ACC112 (cell line): ENCODE data around the gene TET3.

Source experiments
- H2AFZ ChIP-seq: fragments of 200-600 bp; sonication (generic); one replicate; pipeline ENCODE4 v1.6.0; 2017; ENCODE audit warnings: antibody characterized with exemption, low read length; ENCODE audit not compliant: unreplicated experiment
- H3K27ac ChIP-seq: fragments of 200-600 bp; sonication (generic); 2 replicates; pipeline ENCODE4 v1.5.1; 2014; ENCODE audit warnings: low read depth, mild to moderate bottlenecking, antibody characterized with exemption, low read length, moderate library complexity
- H3K27me3 ChIP-seq: fragments of 200-600 bp; sonication (generic); 2 replicates; pipeline ENCODE4 v1.6.1; 2014; ENCODE audit warnings: mild to moderate bottlenecking, antibody characterized with exemption, low read length, moderate library complexity, mixed read lengths; ENCODE audit not compliant: insufficient read depth
- H3K36me3 ChIP-seq: fragments of 200-600 bp; sonication (generic); 2 replicates; pipeline ENCODE4 v1.6.1; 2016; ENCODE audit warnings: mild to moderate bottlenecking, antibody characterized with exemption, low read length, moderate library complexity, mixed read lengths; ENCODE audit not compliant: insufficient read depth
- H3K4me1 ChIP-seq: fragments of 200-600 bp; sonication (generic); one replicate; pipeline ENCODE4 v1.6.1; 2016; ENCODE audit warnings: low read length, mixed read lengths; ENCODE audit not compliant: insufficient read depth, unreplicated experiment, control insufficient read depth
- H3K4me3 ChIP-seq: fragments of 200-600 bp; sonication (generic); 2 replicates; pipeline ENCODE4 v1.5.1; 2014; ENCODE audit warnings: mild to moderate bottlenecking, low read depth, low read length
- H3K79me2 ChIP-seq: fragments of 200-600 bp; sonication (generic); one replicate; pipeline ENCODE4 v1.6.0; 2016; ENCODE audit warnings: low read length; ENCODE audit not compliant: control insufficient read depth, unreplicated experiment, insufficient read depth

Gene TET3

GRCh38 chr2:73998451-73998850 lies 13.7 kb downstream of the TET3 start:
- Histone ChIP-seq H3K27me3 (no peaks in the 10 kb centered on the region), H3K79me2 (peaks cover 42% of the 10 kb centered on the region), H3K4me3 (no peak overlapping the region), H3K27ac (no peak overlapping the region), H2AFZ (no peak overlapping the region), H3K4me1 (peaks cover 35% of the 10 kb centered on the region), H3K36me3 (no peaks in the 10 kb centered on the region)

GRCh38 chr2:73998933-73999332 lies 14.2 kb downstream of the TET3 start:
- peaks cover 44% of the 10 kb centered on the region for H3K79me2 ChIP-seq
- no peak overlapping the region for H3K4me3 ChIP-seq
- no peaks in the 10 kb centered on the region for H3K27me3 ChIP-seq
- H3K36me3 ChIP-seq, result no peaks in the 10 kb centered on the region
- no peak overlapping the region for H2AFZ ChIP-seq
- H3K4me1 ChIP-seq, result peaks cover 34% of the 10 kb centered on the region
- H3K27ac ChIP-seq, result no peak overlapping the region

- no peaks in the 10 kb centered on the region for H3K27me3 ChIP-seq
- peaks cover 41% of the 10 kb centered on the region for H3K4me1 ChIP-seq
- H3K27ac ChIP-seq, result no peak overlapping the region
- peaks cover 51% of the 10 kb centered on the region for H3K79me2 ChIP-seq
- no peak overlapping the region for H3K4me3 ChIP-seq
- no peaks in the 10 kb centered on the region for H3K36me3 ChIP-seq
- H2AFZ ChIP-seq, result no peak overlapping the region
These were observed 15.3 kb downstream of the TET3 start for GRCh38 chr2:73999881-74000597.

- no peak overlapping the region for H2AFZ ChIP-seq
- peaks cover 56% of the 10 kb centered on the region for H3K79me2 ChIP-seq
- no peaks in the 10 kb centered on the region for H3K27me3 ChIP-seq
- H3K36me3 ChIP-seq, result no peaks in the 10 kb centered on the region; the same call in 1 of the 2 replicates
- no peak overlapping the region for H3K4me3 ChIP-seq
- H3K27ac ChIP-seq, result no peak overlapping the region
- peaks cover 47% of the 10 kb centered on the region for H3K4me1 ChIP-seq
These were observed 16.0 kb downstream of the TET3 start for GRCh38 chr2:74000666-74001065.

- Histone ChIP-seq H3K4me3 (no peak overlapping the region), H3K79me2 (peaks cover 53% of the 10 kb centered on the region), H3K4me1 (peaks cover 52% of the 10 kb centered on the region), H3K36me3 (no peaks in the 10 kb centered on the region; the same call in 1 of the 2 replicates), H3K27me3 (no peaks in the 10 kb centered on the region), H2AFZ (no peak overlapping the region), H3K27ac (no peak overlapping the region)
These were observed 16.4 kb downstream of the TET3 start for GRCh38 chr2:74001121-74001520.

- Histone ChIP-seq H3K79me2 (peaks cover 57% of the 10 kb centered on the region), H3K4me1 (peaks cover 60% of the 10 kb centered on the region), H3K27ac (no peak overlapping the region), H2AFZ (no peak overlapping the region), H3K36me3 (no peaks in the 10 kb centered on the region; the same call in 1 of the 2 replicates), H3K27me3 (no peaks in the 10 kb centered on the region), H3K4me3 (peak overlapping the region; percentile 90)
These were observed 17.2 kb downstream of the TET3 start for GRCh38 chr2:74001781-74002504.

GRCh38 chr2:74002505-74003421 lies 18.1 kb downstream of the TET3 start:
- H3K4me1 ChIP-seq, result peaks cover 68% of the 10 kb centered on the region
- H3K27ac ChIP-seq, result peak overlapping the region; percentile 72
- H3K27me3 ChIP-seq, result no peaks in the 10 kb centered on the region
- peaks cover 49% of the 10 kb centered on the region for H3K79me2 ChIP-seq
- H3K36me3 ChIP-seq, result no peaks in the 10 kb centered on the region; the same call in 1 of the 2 replicates
- peak overlapping the region; percentile 90 for H3K4me3 ChIP-seq
- H2AFZ ChIP-seq, result no peak overlapping the region

GRCh38 chr2:74003494-74004211 lies 18.9 kb downstream of the TET3 start:
- Histone ChIP-seq H3K4me3 (peak overlapping the region; percentile 90), H3K36me3 (no peaks in the 10 kb centered on the region; the same call in 1 of the 2 replicates), H3K27ac (peak overlapping the region; percentile 77), H2AFZ (peak overlapping the region; percentile 17), H3K4me1 (peaks cover 77% of the 10 kb centered on the region), H3K27me3 (no peaks in the 10 kb centered on the region), H3K79me2 (peaks cover 46% of the 10 kb centered on the region)

GRCh38 chr2:74004212-74005182 lies 19.8 kb downstream of the TET3 start:
- no peaks in the 10 kb centered on the region; the same call in 1 of the 2 replicates for H3K36me3 ChIP-seq
- H3K79me2 ChIP-seq, result peaks cover 41% of the 10 kb centered on the region
- peaks cover 83% of the 10 kb centered on the region for H3K4me1 ChIP-seq
- H2AFZ ChIP-seq, result no peak overlapping the region
- H3K27me3 ChIP-seq, result no peaks in the 10 kb centered on the region
- H3K27ac ChIP-seq, result peak overlapping the region; percentile 77
- H3K4me3 ChIP-seq, result peak overlapping the region; percentile 68
